MM.1S (cell line): ENCODE measurements around the gene PPL.

Experiments
- DNase-seq: peaks from one replicate; pipeline ENCODE4 v3.0.0-alpha.2; 2015
- H2AFZ ChIP-seq: fragments of 300-600 bp; sonication (generic); 2 replicates; pipeline ENCODE4 v1.6.0; 2016; ENCODE audit warnings: antibody characterized with exemption, low read length
- H3F3A ChIP-seq: fragments of 300-600 bp; sonication (generic); 2 replicates; pipeline ENCODE4 v1.6.1; 2016; ENCODE audit warnings: mild to moderate bottlenecking, antibody characterized with exemption, low read length, moderate library complexity, mixed read lengths; ENCODE audit not compliant: insufficient read depth
- H3K27ac ChIP-seq: fragments of 300-600 bp; sonication (generic); 2 replicates; pipeline ENCODE4 v1.5.1; 2016; ENCODE audit warnings: mild to moderate bottlenecking, low read length
- H3K27me3 ChIP-seq: fragments of 300-600 bp; sonication (generic); replicated peaks from 2 replicates; pipeline ENCODE4 v1.6.0; 2016; ENCODE audit warnings: low read length; ENCODE audit not compliant: insufficient read depth
- H3K36me3 ChIP-seq: fragments of 300-600 bp; sonication (generic); replicated peaks from 2 replicates; pipeline ENCODE4 v1.6.1; 2016; ENCODE audit warnings: mild to moderate bottlenecking, low read length, mixed read lengths; ENCODE audit not compliant: insufficient read depth
- H3K4me1 ChIP-seq: fragments of 300-600 bp; sonication (generic); 2 replicates; pipeline ENCODE4 v1.6.1; 2016; ENCODE audit warnings: low read length, mixed read lengths
- H3K4me2 ChIP-seq: fragments of 300-600 bp; sonication (generic); 2 replicates; pipeline ENCODE4 v1.6.0; 2016; ENCODE audit warnings: low read depth, low read length
- H3K4me3 ChIP-seq: fragments of 300-600 bp; sonication (generic); 2 replicates; pipeline ENCODE4 v1.5.1; 2016; ENCODE audit warnings: low read length, mixed read lengths
- H3K79me2 ChIP-seq: fragments of 300-600 bp; sonication (generic); 2 replicates; pipeline ENCODE4 v1.6.1; 2016; ENCODE audit warnings: mixed run types, low read length, mixed read lengths
- H3K9ac ChIP-seq: fragments of 300-600 bp; sonication (generic); 2 replicates; pipeline ENCODE4 v1.6.1; 2016; ENCODE audit warnings: low read length, mixed read lengths
- H3K9me2 ChIP-seq: fragments of 300-600 bp; sonication (generic); replicated peaks from 2 replicates; pipeline ENCODE4 v1.6.1; 2016; ENCODE audit warnings: mild to moderate bottlenecking, low read length, mixed read lengths; ENCODE audit not compliant: insufficient read depth
- H3K9me3 ChIP-seq: fragments of 300-600 bp; sonication (generic); replicated peaks from 2 replicates; pipeline ENCODE4 v1.6.1; 2016; ENCODE audit warnings: mild to moderate bottlenecking, low read length, mixed read lengths; ENCODE audit not compliant: insufficient read depth
- H4K20me1 ChIP-seq: fragments of 300-600 bp; sonication (generic); 2 replicates; pipeline ENCODE4 v1.6.1; 2016; ENCODE audit warnings: mild to moderate bottlenecking, low read length, moderate library complexity, mixed read lengths; ENCODE audit not compliant: insufficient read depth
- EZH2 ChIP-seq: fragments of 300-600 bp; sonication (generic); optimal IDR thresholded peaks from 2 replicates; pipeline ENCODE3; 2017; ENCODE audit warnings: low read depth, mild to moderate bottlenecking, antibody characterized with exemption, low read length, mixed read lengths
- EZH2phosphoT487 ChIP-seq: fragments of 300-600 bp; sonication (generic); IDR thresholded peaks from 2 replicates; pipeline ENCODE4 v1.6.1; 2018; ENCODE audit warnings: antibody characterized with exemption, low read length
- TF ChIP-seq, protein P1 (sequence below): fragments of 300-600 bp; sonication (generic); IDR thresholded peaks from 2 replicates; pipeline ENCODE4 v1.5.1; 2016; ENCODE audit warnings: antibody characterized with exemption, low read length, mixed read lengths

The PPL gene

DNA sequence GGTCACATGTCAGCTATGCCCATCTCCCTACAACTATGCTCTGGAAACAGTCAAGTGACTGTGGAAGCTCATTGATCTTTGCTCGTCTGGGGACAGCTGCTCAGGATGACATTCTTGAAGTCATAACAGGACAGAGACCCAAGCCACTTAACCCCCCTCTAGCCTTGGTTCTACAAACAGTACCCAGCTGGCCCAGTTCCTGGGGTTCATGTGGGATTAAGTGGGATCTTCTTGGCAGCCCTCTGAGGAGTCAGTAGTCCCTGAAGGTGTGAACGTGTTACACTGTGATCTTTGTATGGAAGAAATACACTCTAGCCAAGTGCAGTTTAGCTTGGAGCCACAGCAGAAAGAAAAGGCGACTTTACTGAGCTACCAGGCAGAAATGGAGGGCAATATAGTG is 63.9 kb downstream of the PPL start:
- no peaks in the 10 kb centered on the region for H3F3A ChIP-seq
- DNase-seq = no peak
- 0 out of 2 replicates have a peak, but pooled peaks cover 2% of the 10 kb centered on the region for H4K20me1 ChIP-seq
- H3K9ac ChIP-seq = no peak overlapping the region
- no peaks in the 10 kb centered on the region for H3K4me1 ChIP-seq
- H3K27me3 ChIP-seq = no peaks in the 10 kb centered on the region
- no peak overlapping the region for H3K4me3 ChIP-seq
- H3K79me2 ChIP-seq = peaks cover 14% of the 10 kb centered on the region
- H3K4me2 ChIP-seq = no peak overlapping the region
- H3K36me3 ChIP-seq = no peaks in the 10 kb centered on the region
- TF ChIP-seq EZH2phosphoT487 = no peak
- TF ChIP-seq, protein P1, sequence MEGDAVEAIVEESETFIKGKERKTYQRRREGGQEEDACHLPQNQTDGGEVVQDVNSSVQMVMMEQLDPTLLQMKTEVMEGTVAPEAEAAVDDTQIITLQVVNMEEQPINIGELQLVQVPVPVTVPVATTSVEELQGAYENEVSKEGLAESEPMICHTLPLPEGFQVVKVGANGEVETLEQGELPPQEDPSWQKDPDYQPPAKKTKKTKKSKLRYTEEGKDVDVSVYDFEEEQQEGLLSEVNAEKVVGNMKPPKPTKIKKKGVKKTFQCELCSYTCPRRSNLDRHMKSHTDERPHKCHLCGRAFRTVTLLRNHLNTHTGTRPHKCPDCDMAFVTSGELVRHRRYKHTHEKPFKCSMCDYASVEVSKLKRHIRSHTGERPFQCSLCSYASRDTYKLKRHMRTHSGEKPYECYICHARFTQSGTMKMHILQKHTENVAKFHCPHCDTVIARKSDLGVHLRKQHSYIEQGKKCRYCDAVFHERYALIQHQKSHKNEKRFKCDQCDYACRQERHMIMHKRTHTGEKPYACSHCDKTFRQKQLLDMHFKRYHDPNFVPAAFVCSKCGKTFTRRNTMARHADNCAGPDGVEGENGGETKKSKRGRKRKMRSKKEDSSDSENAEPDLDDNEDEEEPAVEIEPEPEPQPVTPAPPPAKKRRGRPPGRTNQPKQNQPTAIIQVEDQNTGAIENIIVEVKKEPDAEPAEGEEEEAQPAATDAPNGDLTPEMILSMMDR = no peak
- no peak for TF ChIP-seq EZH2
- H3K9me3 ChIP-seq = no peaks in the 10 kb centered on the region
- H3K9me2 ChIP-seq = no peaks in the 10 kb centered on the region
- no peak overlapping the region for H2AFZ ChIP-seq
- H3K27ac ChIP-seq = no peak overlapping the region

DNA sequence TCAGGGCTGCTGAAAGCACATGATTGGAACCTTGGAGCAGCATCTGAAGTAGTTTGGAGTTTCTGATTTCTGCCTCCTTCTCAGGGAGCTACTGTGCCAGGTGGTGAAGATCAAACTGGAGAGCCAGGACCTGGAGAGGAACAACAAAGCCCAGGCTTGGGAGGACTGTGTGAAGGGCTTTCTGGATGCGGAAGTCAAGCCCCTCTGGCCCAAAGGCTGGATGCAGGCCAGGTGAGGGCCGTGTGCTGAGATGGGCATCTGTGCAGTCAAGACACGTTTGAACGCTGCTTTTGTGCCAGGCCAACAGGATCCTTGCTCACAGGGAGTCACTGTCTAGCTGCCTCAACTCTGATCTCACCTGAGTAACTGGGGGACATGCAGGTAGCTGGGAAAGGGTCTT is 65.9 kb downstream of the PPL start:
- Histone ChIP-seq H3F3A (no peaks in the 10 kb centered on the region), H3K9ac (no peak overlapping the region), H4K20me1 (0 out of 2 replicates have a peak, but pooled peaks cover 3% of the 10 kb centered on the region), H3K36me3 (no peaks in the 10 kb centered on the region), H3K27me3 (no peaks in the 10 kb centered on the region), H3K79me2 (peaks cover 33% of the 10 kb centered on the region), H3K4me1 (no peaks in the 10 kb centered on the region), H3K4me3 (no peak overlapping the region), H3K27ac (no peak overlapping the region), H3K9me3 (no peaks in the 10 kb centered on the region), H2AFZ (no peak overlapping the region), H3K4me2 (no peak overlapping the region), H3K9me2 (no peaks in the 10 kb centered on the region)
- TF ChIP-seq EZH2phosphoT487 = no peak
- TF ChIP-seq EZH2 = no peak
- TF ChIP-seq, protein P1 = no peak
- no peak for DNase-seq

DNA sequence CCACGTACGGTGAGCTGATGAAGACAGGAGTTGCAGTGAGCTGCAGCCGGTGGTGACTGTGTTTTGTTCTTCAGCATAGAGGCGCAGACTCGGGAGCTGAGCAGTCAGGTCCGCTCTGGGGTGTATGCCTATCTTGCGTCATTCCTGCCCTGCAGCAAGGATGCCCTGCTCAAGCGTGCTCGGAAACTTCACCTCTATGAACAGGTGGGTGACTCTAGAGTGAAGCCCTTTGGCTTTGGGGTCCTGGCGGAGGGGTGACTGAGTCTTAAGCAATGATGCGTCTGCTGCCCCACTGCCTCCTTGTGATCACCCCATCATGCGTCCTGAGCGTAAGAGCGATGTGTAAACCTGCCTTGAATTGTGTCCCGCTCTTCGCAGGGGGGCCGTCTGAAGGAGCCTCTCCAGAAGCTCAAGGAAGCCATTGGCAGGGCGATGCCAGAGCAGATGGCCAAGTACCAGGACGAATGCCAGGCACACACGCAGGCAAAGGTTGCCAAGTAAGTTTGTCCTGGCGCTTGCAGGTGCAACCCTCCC is 66.7 kb downstream of the PPL start:
- H3K4me1 ChIP-seq = no peaks in the 10 kb centered on the region
- H3K27me3 ChIP-seq = no peaks in the 10 kb centered on the region
- H4K20me1 ChIP-seq = 0 out of 2 replicates have a peak, but pooled peaks cover 3% of the 10 kb centered on the region
- H3K27ac ChIP-seq = no peak overlapping the region
- no peaks in the 10 kb centered on the region for H3K36me3 ChIP-seq
- H3K4me2 ChIP-seq = no peak overlapping the region
- no peaks in the 10 kb centered on the region for H3K9me2 ChIP-seq
- H3K9me3 ChIP-seq = no peaks in the 10 kb centered on the region
- peaks cover 39% of the 10 kb centered on the region for H3K79me2 ChIP-seq
- H3K4me3 ChIP-seq = no peak overlapping the region
- H2AFZ ChIP-seq = no peak overlapping the region
- TF ChIP-seq EZH2 (no peak), EZH2phosphoT487 (no peak)
- TF ChIP-seq, protein P1 = no peak
- no peaks in the 10 kb centered on the region for H3F3A ChIP-seq
- no peak overlapping the region for H3K9ac ChIP-seq
- DNase-seq = no peak
